ENCODE data around the gene UFD1. TPM values are rescaled to one million over a fixed set of nuclear protein-coding genes. Genes with fewer than 3 reads are reported as not detected.

Gene UFD1
- total RNA-seq, 4 donors from 2014 or later: 32.3 to 47.5 (median 40.3) TPM

DNA sequence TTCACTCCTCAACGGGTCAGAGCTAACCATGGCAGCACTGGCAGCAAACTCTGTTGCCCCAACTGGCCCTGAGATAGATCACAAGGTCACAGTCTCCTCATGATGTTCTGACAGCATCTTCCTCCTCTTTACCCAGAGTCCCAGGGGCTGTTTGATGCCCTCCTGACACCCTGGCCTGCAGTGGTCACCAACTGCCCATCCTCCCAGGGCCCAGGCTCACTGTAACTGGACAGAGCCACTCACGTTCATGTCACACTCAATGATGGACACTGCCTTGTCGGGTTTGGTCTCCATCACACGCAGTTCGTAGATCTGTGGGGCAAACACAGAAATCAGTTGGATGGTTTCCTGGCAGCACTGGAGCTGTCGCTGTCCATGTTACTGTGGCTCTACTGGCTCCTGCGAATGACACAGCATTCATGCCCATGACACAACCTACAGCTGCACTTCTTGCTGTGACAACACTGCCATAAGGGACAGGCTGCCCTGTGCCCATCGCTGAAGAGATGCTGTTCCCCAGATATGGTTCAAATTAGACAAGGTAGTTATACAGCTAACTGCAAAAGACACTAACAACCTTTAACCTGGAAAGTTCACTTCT, 21.1 kb downstream of the UFD1 start:
- TF ChIP-seq, protein P1, sequence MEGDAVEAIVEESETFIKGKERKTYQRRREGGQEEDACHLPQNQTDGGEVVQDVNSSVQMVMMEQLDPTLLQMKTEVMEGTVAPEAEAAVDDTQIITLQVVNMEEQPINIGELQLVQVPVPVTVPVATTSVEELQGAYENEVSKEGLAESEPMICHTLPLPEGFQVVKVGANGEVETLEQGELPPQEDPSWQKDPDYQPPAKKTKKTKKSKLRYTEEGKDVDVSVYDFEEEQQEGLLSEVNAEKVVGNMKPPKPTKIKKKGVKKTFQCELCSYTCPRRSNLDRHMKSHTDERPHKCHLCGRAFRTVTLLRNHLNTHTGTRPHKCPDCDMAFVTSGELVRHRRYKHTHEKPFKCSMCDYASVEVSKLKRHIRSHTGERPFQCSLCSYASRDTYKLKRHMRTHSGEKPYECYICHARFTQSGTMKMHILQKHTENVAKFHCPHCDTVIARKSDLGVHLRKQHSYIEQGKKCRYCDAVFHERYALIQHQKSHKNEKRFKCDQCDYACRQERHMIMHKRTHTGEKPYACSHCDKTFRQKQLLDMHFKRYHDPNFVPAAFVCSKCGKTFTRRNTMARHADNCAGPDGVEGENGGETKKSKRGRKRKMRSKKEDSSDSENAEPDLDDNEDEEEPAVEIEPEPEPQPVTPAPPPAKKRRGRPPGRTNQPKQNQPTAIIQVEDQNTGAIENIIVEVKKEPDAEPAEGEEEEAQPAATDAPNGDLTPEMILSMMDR (IDR thresholded peaks at IDR 0.05): no peak
- no peak for ATAC-seq (ENCODE audit: low FRiP score)
- no peak for DNase-seq (ENCODE audit: low spot score)

DNA sequence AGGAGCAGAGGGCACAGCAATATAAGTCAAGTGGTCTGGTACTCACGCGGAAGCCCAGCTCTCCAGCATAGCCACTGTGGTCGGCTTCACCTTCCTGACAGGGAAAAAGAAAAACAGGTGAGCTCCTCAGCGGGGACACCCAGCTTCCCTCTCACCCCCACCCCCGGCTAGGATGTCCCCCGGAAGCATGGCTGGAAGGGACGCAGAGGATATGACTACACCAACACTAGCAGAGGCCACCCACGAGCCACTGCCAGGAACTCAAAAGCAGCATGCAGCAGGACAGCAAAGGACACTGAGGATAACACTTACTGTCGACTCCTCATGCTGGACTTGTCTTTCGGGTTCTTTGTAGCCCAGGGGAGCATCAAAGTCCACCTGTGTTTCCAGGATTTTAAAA, 22.5 kb downstream of the UFD1 start:
- TF ChIP-seq, protein P1 (IDR thresholded peaks at IDR 0.05): no peak
- ATAC-seq (ENCODE audit: low FRiP score): no peak
- DNase-seq (ENCODE audit: low spot score): no peak

DNA sequence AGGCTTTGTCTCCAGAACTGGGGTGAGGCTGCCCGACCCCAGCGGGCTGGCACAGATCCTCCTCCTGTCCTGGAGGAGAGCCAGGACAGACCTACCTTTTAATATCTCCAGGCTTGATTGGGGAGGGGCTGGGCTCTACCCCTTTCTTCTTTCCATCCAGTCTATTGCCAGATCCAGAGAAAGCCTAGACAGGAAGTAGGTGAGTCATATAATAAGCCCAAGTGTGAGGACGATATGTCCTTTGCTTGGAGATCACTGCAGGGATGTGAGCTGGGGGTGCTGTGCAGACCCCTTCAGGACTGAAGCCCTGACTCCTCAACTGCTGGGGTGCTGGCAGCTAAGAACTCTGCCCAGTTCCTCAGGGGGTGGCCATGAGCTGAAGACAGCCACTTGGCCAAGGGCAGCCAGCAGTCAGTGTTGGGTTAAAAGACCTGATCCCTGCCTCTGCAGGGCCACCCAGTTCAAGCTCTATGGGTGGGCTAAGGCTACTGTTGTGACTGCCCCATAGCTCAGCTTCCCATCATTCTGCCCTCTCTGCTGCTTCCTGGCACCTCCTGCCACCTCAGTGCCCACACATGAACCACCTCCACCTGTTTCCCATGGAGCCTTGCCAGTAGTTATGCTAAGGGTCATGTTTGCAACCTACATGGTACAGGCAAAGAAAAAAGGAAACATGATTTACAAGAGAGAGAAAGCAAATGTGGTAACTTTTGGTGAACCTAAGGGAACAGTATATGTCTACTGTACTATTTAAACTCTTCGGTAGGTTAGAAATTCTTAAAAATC, 23.2 kb downstream of the UFD1 start:
- TF ChIP-seq, protein P1 (IDR thresholded peaks at IDR 0.05): no peak
- DNase-seq (ENCODE audit: low spot score) (no peak), ATAC-seq (ENCODE audit: low FRiP score) (no peak)

DNA sequence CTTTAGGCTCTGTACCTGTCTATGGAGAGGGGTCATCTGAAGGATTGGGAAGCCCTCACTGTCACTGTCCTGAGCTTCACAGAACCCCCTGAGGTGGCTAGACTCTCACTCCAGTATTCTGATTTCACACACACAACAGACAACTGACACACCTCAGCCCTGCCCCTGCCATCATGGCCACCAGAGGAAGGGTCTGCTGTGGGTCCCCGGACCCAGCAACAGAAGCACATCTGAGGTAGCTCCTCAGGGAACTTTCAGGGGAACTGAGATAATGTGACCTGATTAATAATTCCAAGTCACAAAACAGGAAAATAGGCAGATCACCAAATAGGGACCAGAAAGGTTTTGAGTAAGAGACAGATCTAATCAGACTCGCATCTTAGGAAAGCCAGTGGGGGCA, 24.0 kb downstream of the UFD1 start:
- no peak for DNase-seq (ENCODE audit: low spot score)
- ATAC-seq (ENCODE audit: low FRiP score): no peak
- TF ChIP-seq, protein P1 (IDR thresholded peaks at IDR 0.05): no peak

DNA sequence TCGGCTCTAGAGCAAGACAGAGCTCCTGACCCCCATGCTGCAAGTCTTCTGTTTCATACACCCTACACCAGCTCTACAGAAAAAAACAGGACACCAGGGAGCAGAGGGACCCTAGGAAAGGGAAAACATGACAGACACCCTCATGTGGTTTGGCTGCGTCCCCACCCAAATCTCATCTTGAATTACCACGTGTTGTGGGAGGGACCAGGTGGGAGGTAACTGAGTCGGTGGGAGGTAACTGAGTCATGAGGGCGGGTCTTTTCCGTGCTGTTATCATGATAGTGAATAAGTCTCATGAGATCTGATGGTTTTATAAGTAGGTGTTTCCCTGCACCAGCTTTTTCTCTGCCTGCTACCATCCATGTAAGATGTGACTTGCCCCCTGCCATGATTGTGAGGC, 24.8 kb downstream of the UFD1 start:
- no peak for ATAC-seq (ENCODE audit: low FRiP score)
- TF ChIP-seq, protein P1 (IDR thresholded peaks at IDR 0.05): no peak
- DNase-seq (ENCODE audit: low spot score): no peak

DNA sequence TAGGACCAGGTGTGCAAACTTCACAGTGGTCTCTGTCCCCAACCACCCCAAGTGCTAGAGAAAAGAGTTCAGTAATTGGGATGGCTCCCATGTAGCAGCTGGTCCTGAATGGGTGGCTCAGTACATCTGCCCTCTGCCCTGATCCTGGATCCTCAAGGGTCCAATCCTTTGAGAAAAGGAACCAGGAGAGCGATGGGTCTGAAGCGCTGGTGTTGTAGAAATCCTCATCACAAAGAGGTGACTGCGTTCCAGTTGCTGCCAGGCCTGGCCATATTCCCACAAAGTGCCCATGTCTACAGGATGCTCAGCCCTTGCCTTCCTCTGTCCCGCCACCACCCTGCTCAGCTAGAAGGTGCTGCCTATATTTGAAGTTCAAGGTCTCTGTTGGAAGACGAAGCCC, 25.3 kb downstream of the UFD1 start:
- TF ChIP-seq, protein P1 (IDR thresholded peaks at IDR 0.05): no peak
- no peak for ATAC-seq (ENCODE audit: low FRiP score)

DNA sequence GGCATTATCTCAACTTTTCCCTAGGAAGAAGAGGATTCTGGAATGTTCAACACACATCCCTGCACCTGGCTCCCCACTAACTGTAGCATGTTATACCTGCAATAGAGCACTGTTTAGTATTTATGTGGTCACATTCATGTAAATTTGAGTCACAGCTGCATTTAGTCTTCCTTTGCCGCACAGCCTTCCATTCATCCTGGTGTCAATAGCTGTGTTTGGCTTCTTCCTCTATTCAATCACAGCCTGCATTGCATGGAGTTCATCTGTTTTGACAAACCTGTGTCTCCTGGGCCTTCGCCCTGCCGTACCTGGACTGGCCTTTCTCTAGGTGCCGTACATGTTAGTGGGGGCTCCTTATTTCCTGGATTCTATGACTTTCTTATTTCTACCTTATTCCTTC, 27.4 kb downstream of the UFD1 start:
- DNase-seq (ENCODE audit: low spot score): no peak
- TF ChIP-seq, protein P1 (IDR thresholded peaks at IDR 0.05): no peak
- no peak for ATAC-seq (ENCODE audit: low FRiP score)

More for the DNA sequence above, 25.3 kb downstream of the UFD1 start:
- no peak for DNase-seq (ENCODE audit: low spot score)

Data from omental fat pad (tissue), 4 donors.